Left cardiac atrium (tissue), 4 donors: ENCODE data around the gene TROAP. TPM values are rescaled to one million over a fixed set of nuclear protein-coding genes. Genes with fewer than 3 reads are reported as not detected.
A peak's percentile ranks its signal among the peaks of the same experiment; 100 is the strongest.
"Not testable (repeated sequence)": the region's sequence is repeated elsewhere in the genome, so short reads cannot be mapped to it uniquely, and the experiment has no call there.

Source experiments
- ATAC-seq, 2 donors: fragments of 200-7000 bp; cut with Tn5 transposase; one replicate each; pipeline ENCODE4 v1.9.1; 2020; ENCODE audit warnings: mild to moderate bottlenecking in 2 of 2, moderate library complexity in 2 of 2
- DNase-seq: peaks from one replicate; pipeline ENCODE4 v3.0.0-alpha.2; 2020
- intact Hi-C, 2 donors: fragments of 100-400 bp; cut with DNase I; formaldehyde crosslinking; loops; one replicate each; pipeline versions ENCODE4 v1.14.1 to v1.15.1; 2022 to 2023
- total RNA-seq, 2 donors: library from RNA; stranded (reverse); fragmentation: NEBNext Ultra II Directional; extraction: Animal tissue kit (Norgen Biotek cat#: 25700); gene quantifications; one replicate each; pipeline ENCODE4 v1.2.1, GENCODE V29; 2021
- donor health status: DM: no; HTN: yes; CAD: no.
- donor health status: DM: no; HTN: yes; CAD: no; lungs with severe emphysema.
- donor health status: DM: yes; HTN: yes; CAD: no.
- donor health status: Dilated cardiomyopathy.

Gene TROAP
- total RNA-seq, 2 donors from 2014 or later = 1.5 TPM; not detected in 1

- intact Hi-C loops = loop anchor here in 1 of 2 donors (10.0 kb wide), 1 partner anchor 51 kb away; the partner anchor contains the start of gene DNAJC22
- peak; percentile 75 to 83 for ATAC-seq
- DNase-seq = peak; percentile 73
Observed at GRCh38 chr12:49293056-49293956, 29.7 kb upstream of the TROAP start.

- intact Hi-C loops = loop anchor here in 1 of 2 donors (10.0 kb wide), 1 partner anchor 51 kb away; the partner anchor contains the start of gene DNAJC22
- DNase-seq = no peak
- ATAC-seq = no peak
Observed at GRCh38 chr12:49294086-49294803, 28.8 kb upstream of the TROAP start.

GRCh38 chr12:49294804-49295081 lies 28.3 kb upstream of the TROAP start:
- intact Hi-C loops = loop anchor here in 1 of 2 donors (10.0 kb wide), 1 partner anchor 50 kb away; the partner anchor contains the start of gene DNAJC22
- no peak for ATAC-seq

GRCh38 chr12:49295082-49295936 lies 27.7 kb upstream of the TROAP start, which contains the start of gene PRPH:
Gene PRPH (plus strand): TSS chr12:49295147. CDS start chr12:49295201, 54 bp downstream.
- no peak for ATAC-seq
- DNase-seq = no peak
- intact Hi-C loops = loop anchor here in 1 of 2 donors (10.0 kb wide), 1 partner anchor 49 kb away; the partner anchor contains the start of gene DNAJC22

More at GRCh38 chr12:49294804-49295081, 28.3 kb upstream of the TROAP start:
- no peak for DNase-seq

GRCh38 chr12:49296034-49296835 lies 26.8 kb upstream of the TROAP start:
- peak; percentile 44 for DNase-seq
- ATAC-seq = peak in 1 of 2 donors; percentile 55
- intact Hi-C loops = loop anchor here in 1 of 2 donors (10.0 kb wide), 1 partner anchor 49 kb away; the partner anchor contains the start of gene DNAJC22

GRCh38 chr12:49296836-49297694 lies 26.0 kb upstream of the TROAP start:
- no peak for DNase-seq
- ATAC-seq = peak in 1 of 2 donors; percentile 13
- intact Hi-C loops = loop anchor here in 1 of 2 donors (10.0 kb wide), 1 partner anchor 48 kb away; the partner anchor contains the start of gene DNAJC22

GRCh38 chr12:49297695-49298060 lies 25.4 kb upstream of the TROAP start:
- intact Hi-C loops = loop anchor here in 1 of 2 donors (10.0 kb wide), 1 partner anchor 47 kb away; the partner anchor contains the start of gene DNAJC22
- DNase-seq (no peak), ATAC-seq (no peak)

- no peak for DNase-seq
- intact Hi-C loops = loop anchor here in 1 of 2 donors (10.0 kb wide), 1 partner anchor 47 kb away; the partner anchor contains the start of gene DNAJC22
- no peak for ATAC-seq
Observed at GRCh38 chr12:49298160-49298559, 24.9 kb upstream of the TROAP start.

- no peak for ATAC-seq
- intact Hi-C loops = no loop called here
Observed at GRCh38 chr12:49301760-49302159, 21.3 kb upstream of the TROAP start.

GRCh38 chr12:49304161-49304560 lies 18.9 kb upstream of the TROAP start:
- ATAC-seq = no peak
- DNase-seq = no peak
- intact Hi-C loops = no loop called here

More at GRCh38 chr12:49301760-49302159, 21.3 kb upstream of the TROAP start:
- DNase-seq = no peak

- intact Hi-C loops = no loop called here
- DNase-seq (no peak), ATAC-seq (no peak)
Observed at GRCh38 chr12:49305762-49306510, 17.1 kb upstream of the TROAP start.

- intact Hi-C loops = no loop called here
- no peak for ATAC-seq
- DNase-seq = no peak
Observed at GRCh38 chr12:49309386-49309785, 13.7 kb upstream of the TROAP start.

GRCh38 chr12:49310451-49311000 lies 12.5 kb upstream of the TROAP start:
- intact Hi-C loops, ATAC-seq, DNase-seq: not testable (repeated sequence)

- no peak for DNase-seq
- ATAC-seq = no peak
- intact Hi-C loops = no loop called here
Observed at GRCh38 chr12:49314811-49315210, 8.2 kb upstream of the TROAP start.

- ATAC-seq, intact Hi-C loops, DNase-seq: not testable (repeated sequence)
Observed at GRCh38 chr12:49317118-49317517, 5.9 kb upstream of the TROAP start.
